GM20000 (cell line): ENCODE measurements around the gene H19.

Experiments used
- DNase-seq: peaks from one replicate; pipeline ENCODE4 v3.0.0; 2012; ENCODE audit warnings: low spot score
- TF ChIP-seq, protein P1 (sequence below): IDR thresholded peaks from 2 replicates; pipeline ENCODE4 v1.5.1; 2012; ENCODE audit warnings: mild to moderate bottlenecking, control low read depth; ENCODE audit errors: extremely low read depth, missing control alignments

The H19 gene

DNA sequence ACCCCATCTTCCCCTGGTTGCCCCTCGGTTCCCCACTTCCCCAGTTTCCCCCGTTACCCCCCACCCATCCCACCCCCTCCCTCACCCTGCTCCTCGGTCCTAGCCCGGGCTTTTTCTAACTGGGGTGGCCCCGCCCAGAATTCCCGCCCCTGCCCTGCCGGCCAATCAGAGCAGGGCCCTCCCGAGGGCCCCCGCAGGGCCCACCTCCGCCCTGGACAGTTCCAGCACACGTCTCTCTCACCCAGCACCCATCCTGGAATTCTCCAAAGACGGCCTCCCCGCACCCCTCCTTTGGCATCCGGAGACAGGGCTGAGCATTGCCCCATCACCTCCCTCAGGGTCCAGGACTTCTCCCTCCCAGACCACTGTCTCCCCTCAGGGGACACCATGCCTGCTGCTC is at the start of gene H19:
Gene H19 (minus strand): TSS at position 88 of the 400 bp plus-strand sequence.
- DNase-seq: no peak
- TF ChIP-seq, protein P1, sequence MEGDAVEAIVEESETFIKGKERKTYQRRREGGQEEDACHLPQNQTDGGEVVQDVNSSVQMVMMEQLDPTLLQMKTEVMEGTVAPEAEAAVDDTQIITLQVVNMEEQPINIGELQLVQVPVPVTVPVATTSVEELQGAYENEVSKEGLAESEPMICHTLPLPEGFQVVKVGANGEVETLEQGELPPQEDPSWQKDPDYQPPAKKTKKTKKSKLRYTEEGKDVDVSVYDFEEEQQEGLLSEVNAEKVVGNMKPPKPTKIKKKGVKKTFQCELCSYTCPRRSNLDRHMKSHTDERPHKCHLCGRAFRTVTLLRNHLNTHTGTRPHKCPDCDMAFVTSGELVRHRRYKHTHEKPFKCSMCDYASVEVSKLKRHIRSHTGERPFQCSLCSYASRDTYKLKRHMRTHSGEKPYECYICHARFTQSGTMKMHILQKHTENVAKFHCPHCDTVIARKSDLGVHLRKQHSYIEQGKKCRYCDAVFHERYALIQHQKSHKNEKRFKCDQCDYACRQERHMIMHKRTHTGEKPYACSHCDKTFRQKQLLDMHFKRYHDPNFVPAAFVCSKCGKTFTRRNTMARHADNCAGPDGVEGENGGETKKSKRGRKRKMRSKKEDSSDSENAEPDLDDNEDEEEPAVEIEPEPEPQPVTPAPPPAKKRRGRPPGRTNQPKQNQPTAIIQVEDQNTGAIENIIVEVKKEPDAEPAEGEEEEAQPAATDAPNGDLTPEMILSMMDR: no peak

DNA sequence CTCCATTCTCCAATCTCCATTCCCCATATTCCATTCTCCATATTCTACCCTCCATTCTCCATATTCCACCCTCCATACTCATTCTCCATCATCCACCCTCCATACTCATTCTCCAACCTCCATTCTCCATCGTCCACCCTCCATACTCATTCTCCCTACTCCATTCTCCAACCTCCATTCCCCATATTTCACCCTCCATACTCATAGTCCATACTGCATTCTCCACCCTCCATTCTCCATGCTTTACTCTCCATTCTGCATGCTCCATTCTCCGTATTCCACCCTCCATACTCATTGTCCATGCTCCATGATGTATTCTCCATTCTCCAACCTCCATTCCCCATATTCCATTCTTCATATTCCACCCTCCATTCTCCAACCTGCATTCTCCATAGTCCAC is 44.3 kb upstream of the H19 start:
- TF ChIP-seq, protein P1: no peak
- no peak for DNase-seq

DNA sequence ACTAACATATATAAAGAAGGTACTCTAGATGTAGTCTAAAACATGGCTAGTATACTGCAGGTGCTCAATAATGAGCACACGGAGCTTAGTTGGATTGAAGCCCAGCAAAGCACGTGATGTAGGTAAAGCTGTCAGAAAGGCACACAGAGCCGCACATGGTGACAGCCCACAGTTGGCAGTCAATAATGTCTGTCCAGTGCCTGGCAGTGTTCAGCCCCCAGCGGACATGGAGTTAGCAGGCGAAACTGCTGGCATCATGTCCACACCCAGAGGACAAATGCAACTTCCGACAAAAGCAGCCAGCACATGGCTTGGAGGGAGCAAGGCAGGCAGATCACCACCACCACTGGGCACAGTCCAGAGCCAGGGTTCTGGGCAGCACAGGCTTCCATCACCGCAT is 43.5 kb upstream of the H19 start:
- TF ChIP-seq, protein P1: no peak
- DNase-seq: no peak

DNA sequence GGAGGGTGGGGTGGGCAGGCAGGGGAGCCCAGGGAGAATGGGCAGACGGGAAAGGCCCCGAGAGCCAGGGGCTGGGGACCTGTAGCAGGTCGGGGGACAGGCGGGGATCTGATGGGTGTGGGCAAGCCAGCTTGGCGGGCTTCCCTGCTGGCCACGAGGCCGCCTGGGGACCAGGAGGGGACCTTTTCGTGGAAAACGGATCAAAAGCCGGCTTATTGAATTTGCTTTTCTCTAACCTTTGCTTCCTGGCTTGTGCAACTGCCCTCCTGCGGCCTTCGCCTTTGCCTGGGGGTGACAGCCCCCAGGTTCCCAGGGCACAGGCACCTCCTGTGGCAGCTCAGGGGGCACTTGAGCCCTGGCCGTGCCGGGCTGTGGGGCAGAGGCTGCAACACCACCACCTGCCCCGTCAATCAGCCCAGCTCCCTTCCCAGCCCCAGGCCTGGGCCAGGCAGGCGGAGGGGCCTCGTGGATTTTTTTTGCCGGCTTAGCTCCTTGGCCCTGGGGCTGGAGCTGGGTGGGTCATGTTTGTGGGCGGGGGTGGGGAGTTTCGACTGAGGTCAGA is 41.6 kb upstream of the H19 start:
- TF ChIP-seq, protein P1: no peak
- no peak for DNase-seq

DNA sequence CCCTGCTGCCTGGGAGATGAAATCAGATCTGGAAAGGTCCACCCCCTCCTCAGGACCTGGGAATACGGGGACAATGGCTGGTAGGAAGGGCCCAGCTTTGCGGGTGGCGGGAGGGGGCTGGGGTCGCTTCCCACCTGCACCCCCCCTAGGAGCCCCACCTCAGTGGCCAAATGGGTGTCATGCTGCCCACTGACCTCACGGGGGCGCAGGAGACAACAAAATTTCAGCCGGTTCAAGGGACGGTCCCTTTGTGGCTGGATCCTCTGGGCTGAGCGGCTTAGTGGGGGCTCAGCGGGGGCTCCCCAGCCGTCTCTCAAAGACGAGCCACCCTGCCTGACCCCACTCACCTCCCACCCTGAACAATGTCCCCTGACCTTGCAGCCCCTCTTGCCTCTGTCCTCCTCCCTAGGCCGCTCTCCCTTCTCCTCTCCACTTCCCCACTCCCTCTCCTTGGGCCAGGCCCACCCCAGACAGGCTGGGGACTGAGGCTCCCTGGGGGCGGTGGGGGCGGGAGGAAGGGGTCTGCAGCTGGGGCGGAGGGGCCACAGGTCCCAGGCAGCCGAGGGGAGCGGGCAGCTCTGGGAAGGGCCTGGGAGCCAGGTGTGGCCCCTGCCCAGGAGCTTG is 39.3 kb upstream of the H19 start:
- no peak for DNase-seq
- TF ChIP-seq, protein P1: no peak

DNA sequence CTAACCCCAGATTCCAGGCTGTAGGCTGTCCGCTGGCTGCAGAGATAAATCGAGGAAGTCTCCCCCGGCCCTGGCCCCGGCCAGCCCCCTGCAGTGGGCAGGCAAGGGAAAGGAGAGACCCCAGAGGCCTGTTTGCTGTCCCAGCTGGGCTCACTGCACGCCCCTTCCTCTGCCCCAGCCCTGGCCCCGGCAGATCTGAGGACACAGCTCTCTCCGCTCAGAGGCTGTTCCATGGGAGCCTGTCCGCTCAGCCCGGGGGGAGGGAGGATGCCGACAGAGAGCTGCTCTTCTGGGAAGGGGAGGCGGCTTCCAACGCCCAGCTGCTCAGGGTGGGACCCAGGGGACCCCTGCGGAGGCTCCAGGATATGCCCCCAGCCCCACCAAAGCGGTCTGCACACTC is 37.7 kb upstream of the H19 start:
- DNase-seq: no peak
- TF ChIP-seq, protein P1: no peak

DNA sequence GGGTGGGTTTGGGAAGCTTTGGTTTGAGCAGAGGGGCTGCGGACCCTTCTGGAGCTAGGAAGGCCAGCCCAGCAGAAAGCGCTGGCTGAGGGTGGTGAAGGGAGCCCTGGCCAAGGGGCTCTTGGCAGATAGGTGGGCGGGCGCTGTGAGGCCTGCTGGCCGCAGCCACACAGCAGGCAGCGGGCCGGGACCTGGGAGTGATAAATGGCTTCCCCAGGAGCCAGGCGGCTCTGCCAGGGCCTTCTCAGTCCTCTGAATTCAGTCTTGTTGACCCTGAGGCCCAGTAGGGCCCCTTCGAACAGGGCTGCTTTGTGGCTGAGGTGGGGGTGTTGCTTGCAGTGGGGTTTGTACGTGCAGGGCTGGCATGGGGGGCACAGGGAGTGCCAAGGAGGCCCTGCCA is 33.4 kb upstream of the H19 start:
- DNase-seq: no peak
- TF ChIP-seq, protein P1: no peak
